CD4-positive, alpha-beta T cell treated with Interleukin-21 for 1 hour (primary cell): ENCODE data around the gene VENTX.

Experiments used
- DNase-seq: peaks from one replicate; pipeline ENCODE4 v3.0.0-alpha.2; 2020

VENTX gene

GRCh38 chr10:133202778-133203651, 34.6 kb upstream of the VENTX start:
- DNase-seq, result no peak

- DNase-seq, result no peak
Measured at GRCh38 chr10:133203652-133204195, 33.9 kb upstream of the VENTX start.

GRCh38 chr10:133204226-133205015, 33.2 kb upstream of the VENTX start:
- no peak for DNase-seq

- DNase-seq, result no peak
Measured at GRCh38 chr10:133205146-133205545, 32.5 kb upstream of the VENTX start.

- DNase-seq, result no peak
Measured at GRCh38 chr10:133206356-133207040, 31.2 kb upstream of the VENTX start.

GRCh38 chr10:133207041-133207600, 30.5 kb upstream of the VENTX start:
- no peak for DNase-seq

- DNase-seq, result no peak
Measured at GRCh38 chr10:133207627-133208026, 30.0 kb upstream of the VENTX start.

- DNase-seq, result no peak
Measured at GRCh38 chr10:133208466-133208865, 29.2 kb upstream of the VENTX start.

- no peak for DNase-seq
Measured at GRCh38 chr10:133209117-133209516, 28.5 kb upstream of the VENTX start.

GRCh38 chr10:133209641-133210040, 28.0 kb upstream of the VENTX start:
- no peak for DNase-seq

GRCh38 chr10:133210398-133211140, 27.1 kb upstream of the VENTX start:
- DNase-seq, result peak; percentile 5

GRCh38 chr10:133211141-133211830, 26.4 kb upstream of the VENTX start:
- no peak for DNase-seq

- DNase-seq, result no peak
Measured at GRCh38 chr10:133211959-133212852, 25.4 kb upstream of the VENTX start.

- no peak for DNase-seq
Measured at GRCh38 chr10:133212853-133213494, 24.7 kb upstream of the VENTX start.

GRCh38 chr10:133213641-133214467, 23.8 kb upstream of the VENTX start:
- DNase-seq, result no peak

GRCh38 chr10:133214468-133215410, 22.9 kb upstream of the VENTX start:
- DNase-seq, result no peak

- DNase-seq, result no peak
Measured at GRCh38 chr10:133215586-133215985, 22.1 kb upstream of the VENTX start.

GRCh38 chr10:133216776-133217175, 20.9 kb upstream of the VENTX start:
- DNase-seq, result no peak
